Kidney (tissue), 14 donors: Measurements from ENCODE around the gene TMEM253. TPM values are rescaled to one million over a fixed set of nuclear protein-coding genes. Genes with fewer than 3 reads are reported as not detected.

Source experiments
- DNase-seq, 5 donors: peaks; one replicate each; pipeline ENCODE4 v3.0.0-alpha.2; 2013 to 2020
- FAIRE-seq: peaks from 2 replicates; lab custom pipeline; 2012; peaks lifted over from hg19 to GRCh38; lab: Jason Lieb, UNC
- H3K27ac ChIP-seq, 2 donors: one replicate each; pipeline ENCODE4 v1.7.0; 2013; ENCODE audit warnings: low read depth in 2 of 2, low read length in 2 of 2, inconsistent platforms in 1 of 2
- H3K27me3 ChIP-seq: one replicate; pipeline ENCODE4 v1.7.1; 2013; ENCODE audit warnings: low read length, inconsistent platforms; ENCODE audit not compliant: control insufficient read depth, insufficient read depth
- H3K36me3 ChIP-seq, 3 donors: one replicate each; pipeline versions ENCODE4 v1.7.0 to v1.7.1; 2013; ENCODE audit warnings: low read length in 3 of 3, control low read depth in 1 of 3, inconsistent platforms in 1 of 3; ENCODE audit not compliant: insufficient read depth in 3 of 3, control insufficient read depth in 2 of 3
- H3K4me1 ChIP-seq, 3 donors: one replicate each; pipeline versions ENCODE4 v1.7.0 to v1.7.1; 2013; ENCODE audit warnings: low read length in 3 of 3, inconsistent platforms in 1 of 3, low read depth in 1 of 3; ENCODE audit not compliant: control insufficient read depth in 2 of 3, insufficient read depth in 2 of 3
- H3K4me3 ChIP-seq, 3 donors: one replicate each; pipeline versions ENCODE4 v1.7.0 to v1.8.1; 2013; ENCODE audit warnings: low read length in 3 of 3, control low read depth in 1 of 3, inconsistent platforms in 1 of 3
- H3K9ac ChIP-seq, 3 donors: one replicate each; pipeline versions ENCODE4 v1.7.0 to v1.7.1; 2013; ENCODE audit warnings: low read length in 3 of 3, control low read depth in 1 of 3, inconsistent platforms in 1 of 3
- H3K9me3 ChIP-seq, 3 donors: one replicate each; pipeline versions ENCODE4 v1.7.0 to v1.7.1; 2013; ENCODE audit warnings: low read length in 3 of 3, control low read depth in 1 of 3, inconsistent platforms in 1 of 3; ENCODE audit not compliant: control insufficient read depth in 2 of 3, insufficient read depth in 1 of 3
- intact Hi-C: fragments of 100-400 bp; cut with DNase I; formaldehyde crosslinking; loops from one replicate; pipeline ENCODE4 v1.11.1; 2022
- polyA plus RNA-seq: library from polyadenylated mRNA; stranded (reverse); fragments of 350-450 nt; fragmentation: Illumina TruSeq; extraction: RNeasy Lipid Tissue Mini Kit (QIAGEN cat#74804); gene quantifications from one replicate; pipeline ENCODE4 v1.2.3, GENCODE V29; 2014; ENCODE audit warnings: low read depth, low replicate concordance; ENCODE audit not compliant: insufficient read depth
- total RNA-seq: library from RNA; stranded (reverse); fragmentation: NEBNext Ultra II Directional; extraction: Animal tissue kit (Norgen Biotek cat#: 25700); gene quantifications from one replicate; pipeline ENCODE4 v1.2.1, GENCODE V29; 2021
- TF ChIP-seq, protein P1 (sequence below): IDR thresholded peaks from 3 replicates; pipeline ENCODE4 v1.5.1; 2012; ENCODE audit warnings: mild to moderate bottlenecking, moderate library complexity, borderline replicate concordance; ENCODE audit not compliant: insufficient read depth; ENCODE audit errors: extremely low read depth
- donor health status: control.
- donor health status: control.
- donor health status: control.
- donor health status: control.
- donor health status: control.
- donor health status: DM: yes; HTN: yes; CAD: no.
- donor health status: Normal renal cell carcinoma (clear cell type).

TMEM253 gene
- total and polyA plus RNA-seq, 2 donors from 2014 or later, result 0.41 to 0.43 TPM

DNA sequence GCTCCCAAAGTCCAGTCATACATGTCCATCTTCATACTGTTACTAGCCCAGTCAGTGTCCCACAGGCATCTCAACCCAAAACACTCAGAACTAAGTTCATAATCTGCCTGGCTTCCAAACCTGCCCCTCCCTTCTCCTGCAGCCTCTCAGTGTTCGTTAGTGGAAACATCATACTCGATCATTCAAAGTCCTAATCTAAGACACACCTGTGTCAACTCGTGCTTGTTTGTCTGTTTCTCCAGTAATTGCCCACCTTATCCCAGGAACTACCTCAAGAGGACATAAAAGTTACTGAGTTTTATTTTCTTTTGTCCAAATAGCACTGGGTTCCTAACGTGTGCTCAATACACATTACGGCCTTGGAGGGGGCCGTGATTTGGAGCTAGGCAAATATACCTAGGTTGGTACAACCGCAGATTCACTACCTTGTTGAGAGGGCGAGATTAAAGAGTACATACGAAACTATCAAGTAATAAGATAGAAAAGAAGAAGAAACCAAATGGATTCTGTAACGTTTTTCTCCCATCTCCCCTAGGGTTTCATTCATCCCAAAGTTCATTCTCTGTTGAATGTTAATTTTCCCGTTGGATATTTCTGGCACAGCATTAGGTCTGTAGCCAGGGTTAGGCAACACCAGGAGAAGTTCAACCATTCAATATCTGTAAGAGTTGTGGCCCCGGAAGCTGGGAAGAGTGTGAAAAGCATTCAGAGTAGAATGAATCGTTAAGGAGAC is 40.1 kb upstream of the TMEM253 start:
- no peaks in the 10 kb centered on the region for H3K9me3 ChIP-seq
- H3K4me1 ChIP-seq, result peaks cover 2 to 4% (median 3%) of the 10 kb centered on the region in 3 donors
- TF ChIP-seq, protein P1, sequence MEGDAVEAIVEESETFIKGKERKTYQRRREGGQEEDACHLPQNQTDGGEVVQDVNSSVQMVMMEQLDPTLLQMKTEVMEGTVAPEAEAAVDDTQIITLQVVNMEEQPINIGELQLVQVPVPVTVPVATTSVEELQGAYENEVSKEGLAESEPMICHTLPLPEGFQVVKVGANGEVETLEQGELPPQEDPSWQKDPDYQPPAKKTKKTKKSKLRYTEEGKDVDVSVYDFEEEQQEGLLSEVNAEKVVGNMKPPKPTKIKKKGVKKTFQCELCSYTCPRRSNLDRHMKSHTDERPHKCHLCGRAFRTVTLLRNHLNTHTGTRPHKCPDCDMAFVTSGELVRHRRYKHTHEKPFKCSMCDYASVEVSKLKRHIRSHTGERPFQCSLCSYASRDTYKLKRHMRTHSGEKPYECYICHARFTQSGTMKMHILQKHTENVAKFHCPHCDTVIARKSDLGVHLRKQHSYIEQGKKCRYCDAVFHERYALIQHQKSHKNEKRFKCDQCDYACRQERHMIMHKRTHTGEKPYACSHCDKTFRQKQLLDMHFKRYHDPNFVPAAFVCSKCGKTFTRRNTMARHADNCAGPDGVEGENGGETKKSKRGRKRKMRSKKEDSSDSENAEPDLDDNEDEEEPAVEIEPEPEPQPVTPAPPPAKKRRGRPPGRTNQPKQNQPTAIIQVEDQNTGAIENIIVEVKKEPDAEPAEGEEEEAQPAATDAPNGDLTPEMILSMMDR, result no peak
- intact Hi-C loops, result no loop called here
- no peak overlapping the region for H3K27ac ChIP-seq
- H3K27me3 ChIP-seq, result no peaks in the 10 kb centered on the region
- no peak overlapping the region for H3K4me3 ChIP-seq
- FAIRE-seq (no peak), DNase-seq (no peak)
- no peaks in the 10 kb centered on the region for H3K36me3 ChIP-seq
- H3K9ac ChIP-seq, result no peak overlapping the region

- Histone ChIP-seq H3K4me3 (no peak overlapping the region), H3K9me3 (no peaks in the 10 kb centered on the region), H3K27ac (no peak overlapping the region), H3K4me1 (peaks cover 0 to 4% (median 0%) of the 10 kb centered on the region in 3 donors), H3K27me3 (no peaks in the 10 kb centered on the region), H3K9ac (no peak overlapping the region), H3K36me3 (no peaks in the 10 kb centered on the region)
- DNase-seq (peak in 2 of 5 donors; percentile 27 to 30), FAIRE-seq (no peak)
- intact Hi-C loops, result no loop called here
- TF ChIP-seq, protein P1, result no peak
Measured at GRCh38 chr14:21061347-21061668, 39.6 kb upstream of the TMEM253 start.

DNA sequence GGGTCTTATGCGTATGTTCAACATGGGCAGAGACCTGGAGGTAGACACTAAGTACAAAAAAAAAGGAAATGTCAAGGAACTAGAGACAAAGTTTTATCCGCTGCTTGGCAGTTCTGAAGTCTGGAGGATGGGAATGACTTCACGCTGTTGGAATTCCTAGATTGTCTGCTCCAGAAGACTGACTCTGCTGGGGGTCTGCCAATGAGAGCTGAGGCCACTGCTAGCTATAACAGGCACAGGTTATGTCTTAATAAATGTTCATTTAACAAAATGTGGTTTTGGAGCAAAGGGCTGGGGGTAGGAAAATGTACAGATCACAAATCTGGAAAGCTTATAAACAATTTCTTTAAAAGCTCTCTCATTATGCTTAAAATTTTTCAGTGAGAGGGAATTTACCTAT is 37.4 kb upstream of the TMEM253 start:
- DNase-seq (peak in 2 of 5 donors; percentile 50 to 76), FAIRE-seq (no peak)
- no peak overlapping the region for H3K9ac ChIP-seq
- H3K27me3 ChIP-seq, result no peaks in the 10 kb centered on the region
- H3K9me3 ChIP-seq, result no peaks in the 10 kb centered on the region
- TF ChIP-seq, protein P1, result no peak
- H3K4me1 ChIP-seq, result peaks cover under 1 to 4% (median 2%) of the 10 kb centered on the region in 3 donors
- no peak overlapping the region for H3K4me3 ChIP-seq
- H3K27ac ChIP-seq, result no peak overlapping the region
- H3K36me3 ChIP-seq, result no peaks in the 10 kb centered on the region
- intact Hi-C loops, result no loop called here
